CD14-positive monocyte (primary cell): ENCODE data around the gene TRAF3IP3. TPM values are rescaled to one million over a fixed set of nuclear protein-coding genes. Genes with fewer than 3 reads are reported as not detected.

ENCODE experiments used
- DNase-seq, 3 donors: peaks; one replicate each; pipeline ENCODE4 v3.0.0-alpha.2; 2011 to 2022
- H2AFZ ChIP-seq: 2 replicates; pipeline ENCODE4 v1.6.0; 2012; ENCODE audit warnings: mild to moderate bottlenecking, low read depth, low read length, inconsistent platforms; ENCODE audit not compliant: insufficient read depth, poor library complexity, severe bottlenecking
- H3K27ac ChIP-seq, 2 donors: 1 replicate in 1 of 2; 2 replicates in 1 of 2; pipeline ENCODE4 v1.5.1; 2012 to 2013; ENCODE audit warnings: low read length in 2 of 2, control low read depth in 1 of 2, inconsistent platforms in 1 of 2, low read depth in 1 of 2, mild to moderate bottlenecking in 1 of 2
- H3K27me3 ChIP-seq, 2 donors: one replicate each; pipeline versions ENCODE4 v1.6.0 to v1.6.1; 2011 to 2013; ENCODE audit warnings: low read length in 2 of 2; ENCODE audit not compliant: control insufficient read depth in 2 of 2, insufficient read depth in 2 of 2
- H3K36me3 ChIP-seq, 2 donors: replicated peaks in 1 of 2; 1 replicate in 1 of 2; 2 replicates in 1 of 2; pipeline versions ENCODE4 v1.5.1 to v1.6.1; 2012 to 2013; ENCODE audit warnings: low read length in 2 of 2, control low read depth in 1 of 2, inconsistent platforms in 1 of 2, mild to moderate bottlenecking in 1 of 2; ENCODE audit not compliant: insufficient read depth in 2 of 2, control insufficient read depth in 1 of 2
- H3K4me1 ChIP-seq, 2 donors: 1 replicate in 1 of 2; 2 replicates in 1 of 2; pipeline versions ENCODE4 v1.5.1 to v1.6.1; 2012 to 2013; ENCODE audit warnings: low read length in 2 of 2, control low read depth in 1 of 2, inconsistent platforms in 1 of 2, mild to moderate bottlenecking in 1 of 2, moderate library complexity in 1 of 2; ENCODE audit not compliant: insufficient read depth in 2 of 2, control insufficient read depth in 1 of 2
- H3K4me2 ChIP-seq: replicated peaks from 2 replicates; pipeline ENCODE3; 2012; ENCODE audit warnings: low read length, moderate library complexity, mild to moderate bottlenecking; ENCODE audit not compliant: poor library complexity, severe bottlenecking; ENCODE audit errors: extremely low read depth
- H3K4me3 ChIP-seq, 3 experiments: fragments of 200-600 bp in 1 of 3; sonication (generic) in 1 of 3; replicated peaks in 1 of 3; 1 replicate in 2 of 3; 2 replicates in 1 of 3; pipeline ENCODE4 v1.5.1; 2011 to 2013; ENCODE audit warnings: low read length in 3 of 3, mild to moderate bottlenecking in 3 of 3, control low read depth in 2 of 3, low read depth in 2 of 3, inconsistent platforms in 1 of 3, moderate library complexity in 1 of 3
- H3K79me2 ChIP-seq: 2 replicates; pipeline ENCODE4 v1.6.0; 2012; ENCODE audit warnings: mild to moderate bottlenecking, control low read depth, inconsistent platforms, low read length, moderate library complexity; ENCODE audit not compliant: insufficient read depth
- H3K9ac ChIP-seq: 2 replicates; pipeline ENCODE4 v1.6.0; 2017; ENCODE audit warnings: low read length, mild to moderate bottlenecking; ENCODE audit not compliant: insufficient read depth, poor library complexity, severe bottlenecking
- H3K9me3 ChIP-seq, 2 donors: replicated peaks in 1 of 2; 1 replicate in 1 of 2; 2 replicates in 1 of 2; pipeline versions ENCODE4 v1.5.1 to v1.6.1; 2012 to 2013; ENCODE audit warnings: low read length in 2 of 2, control low read depth in 1 of 2; ENCODE audit not compliant: control insufficient read depth in 1 of 2, insufficient read depth in 1 of 2
- H4K20me1 ChIP-seq: 2 replicates; pipeline ENCODE4 v1.6.0; 2012; ENCODE audit warnings: mild to moderate bottlenecking, low read length, control low read depth, moderate library complexity; ENCODE audit not compliant: insufficient read depth
- H3K27ac Mint-ChIP-seq, 7 donors: one replicate each; pipeline ENCODE4 v1.8.0; 2020; ENCODE audit warnings: mild to moderate bottlenecking in 7 of 7, mixed read lengths in 7 of 7, moderate library complexity in 6 of 7, inconsistent platforms in 2 of 7
- H3K27me3 Mint-ChIP-seq, 3 donors: one replicate each; pipeline ENCODE4 v1.8.0; 2021 to 2022; ENCODE audit warnings: low read depth in 3 of 3, mild to moderate bottlenecking in 3 of 3, mixed read lengths in 3 of 3, moderate library complexity in 3 of 3, inconsistent platforms in 1 of 3
- H3K36me3 Mint-ChIP-seq, 2 donors: one replicate each; pipeline ENCODE4 v1.8.0; 2020; ENCODE audit warnings: mixed read lengths in 2 of 2, inconsistent platforms in 1 of 2, mild to moderate bottlenecking in 1 of 2
- H3K4me1 Mint-ChIP-seq: one replicate; pipeline ENCODE4 v1.8.0; 2020; ENCODE audit warnings: mild to moderate bottlenecking, mixed read lengths
- H3K4me3 Mint-ChIP-seq, 2 donors: one replicate each; pipeline ENCODE4 v1.8.0; 2020; ENCODE audit warnings: mild to moderate bottlenecking in 2 of 2, mixed read lengths in 2 of 2, moderate library complexity in 1 of 2
- H3K9me3 Mint-ChIP-seq, 7 donors: one replicate each; pipeline ENCODE4 v1.8.0; 2020 to 2022; ENCODE audit warnings: mixed read lengths in 7 of 7, mild to moderate bottlenecking in 6 of 7, moderate library complexity in 6 of 7, inconsistent platforms in 2 of 7
- CTCF ChIP-seq: fragments of 200-600 bp; IDR thresholded peaks from one replicate; pipeline ENCODE4 v1.8.0; 2022; ENCODE audit warnings: antibody characterized with exemption, mild to moderate bottlenecking
- WGBS: methylation state at CpG from one replicate; pipeline ENCODE4 v1.1.5; 2013; ENCODE audit warnings: missing lambda C conversion rate; ENCODE audit not compliant: insufficient coverage; 5-methylcytosine and 5-hydroxymethylcytosine counted together
- intact Hi-C, 2 donors: fragments of 100-400 bp; cut with micrococcal nuclease; formaldehyde crosslinking; loops; one replicate each; pipeline versions ENCODE4 v1.15.0 to v1.15.1; 2023
- polyA plus RNA-seq, 3 donors: library from polyadenylated mRNA; depleted of rRNA in 1 of 3; unstranded in 2 of 3; stranded (reverse) in 1 of 3; fragments of 300-500 nt in 2 of 3; fragments of >200 nt in 1 of 3; fragmentation: Illumina TruSeq in 2 of 3; gene quantifications; 1 replicate in 2 of 3; 2 replicates in 1 of 3; pipeline ENCODE4 v1.2.3, GENCODE V29; 2012 to 2021

TRAF3IP3 gene
- polyA plus RNA-seq, 3 donors, result 89.3 to 266 (median 111) TPM

- Mint-ChIP-seq H3K36me3 (no peaks in the 10 kb centered on the region), H3K9me3 (no peaks in the 10 kb centered on the region), H3K4me1 (peaks cover 22% of the 10 kb centered on the region), H3K27ac (peak within 1 kb of the TSS; percentile 91 to 96 (median 93)), H3K4me3 (peak within 1 kb of the TSS; percentile 97 to 99), H3K27me3 (peaks cover 11 to 33% (median 15%) of the 10 kb centered on the region in 3 donors)
- H3K4me2 ChIP-seq, result peak within 1 kb of the TSS; percentile 92
- WGBS, result 6% methylated on average over 43 of the region's 46 CpGs
- no peaks in the 10 kb centered on the region for H3K9me3 ChIP-seq
- peak within 1 kb of the TSS; percentile 54 for H3K9ac ChIP-seq
- no peaks in the 10 kb centered on the region for H3K79me2 ChIP-seq
- H4K20me1 ChIP-seq, result no peaks in the 10 kb centered on the region
- no peak for TF ChIP-seq CTCF
- H3K4me3 ChIP-seq, result peak within 1 kb of the TSS; percentile 52 to 83 (median 80)
- peak within 1 kb of the TSS; percentile 78 for H2AFZ ChIP-seq
- intact Hi-C loops, result no loop called here
- H3K4me1 ChIP-seq, result peaks cover 12 to 13% of the 10 kb centered on the region in 2 donors
- no peaks in the 10 kb centered on the region for H3K36me3 ChIP-seq
- peak; percentile 35 to 67 (median 64) for DNase-seq
- no peaks in the 10 kb centered on the region for H3K27me3 ChIP-seq
- H3K27ac ChIP-seq, result peak within 1 kb of the TSS; percentile 7 to 80
Measured at GRCh38 chr1:209805875-209806760, 50.3 kb downstream of the TRAF3IP3 start, which contains the start of gene IRF6. Gene IRF6, minus strand, starts transcription at chr1:209806142. Its CDS starts 4,729 bp downstream, at chr1:209801413.

- no peaks in the 10 kb centered on the region for H4K20me1 ChIP-seq
- H3K79me2 ChIP-seq, result no peaks in the 10 kb centered on the region
- H3K36me3 ChIP-seq, result no peaks in the 10 kb centered on the region
- H3K4me3 ChIP-seq, result no peak overlapping the region
- H3K9ac ChIP-seq, result no peak overlapping the region
- Mint-ChIP-seq H3K36me3 (no peaks in the 10 kb centered on the region), H3K27me3 (peaks cover 10 to 24% (median 11%) of the 10 kb centered on the region in 3 donors), H3K4me3 (no peak overlapping the region), H3K4me1 (peaks cover 22% of the 10 kb centered on the region), H3K9me3 (no peaks in the 10 kb centered on the region), H3K27ac (no peak overlapping the region)
- no peak for DNase-seq
- no peak overlapping the region for H2AFZ ChIP-seq
- intact Hi-C loops, result no loop called here
- no peak overlapping the region for H3K27ac ChIP-seq
- TF ChIP-seq CTCF, result no peak
- no peaks in the 10 kb centered on the region for H3K9me3 ChIP-seq
- WGBS, result no CpG with 5 or more reads among the region's 4 CpGs
- no peak overlapping the region for H3K4me2 ChIP-seq
- no peaks in the 10 kb centered on the region for H3K27me3 ChIP-seq
- peaks cover 12 to 13% of the 10 kb centered on the region in 2 donors for H3K4me1 ChIP-seq
Measured at GRCh38 chr1:209807509-209807908, 51.7 kb downstream of the TRAF3IP3 start.
